ENCODE data around the gene ACTL7A.

Gene ACTL7A

DNA sequence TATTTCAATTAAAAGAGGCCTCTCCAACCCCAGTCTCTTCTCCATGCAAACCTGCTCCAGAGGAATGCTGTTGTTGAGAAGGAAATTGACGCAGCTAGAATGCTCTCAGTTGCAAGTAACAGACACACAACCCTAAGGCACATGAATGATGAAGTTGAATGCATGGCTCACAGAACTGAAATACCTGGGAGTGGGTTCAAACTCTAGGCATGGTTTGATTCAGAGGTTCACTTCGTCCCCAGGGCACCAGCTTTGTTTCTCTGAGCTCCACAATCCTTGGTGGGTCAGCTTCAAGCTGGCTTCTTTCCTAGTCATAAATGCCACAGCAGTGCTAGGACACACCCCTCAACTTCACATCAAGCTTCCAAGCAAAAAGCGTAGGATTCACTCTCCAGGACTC, 10.9 kb upstream of the ACTL7A start:
- Histone ChIP-seq H3K9ac (ENCODE audit: low read length) (no peak overlapping the region), H3K36me3 (ENCODE audit: insufficient read depth, low read length) (no peaks in the 10 kb centered on the region), H3K4me1 (ENCODE audit: insufficient read depth, low read length) (no peaks in the 10 kb centered on the region), H3K27me3 (ENCODE audit: control insufficient read depth in 1 of 2, insufficient read depth in 2 of 2, low read length in 2 of 2) (no peaks in the 10 kb centered on the region), H3K9me3 (ENCODE audit: low read length) (no peaks in the 10 kb centered on the region), H3K27ac (ENCODE audit: low read depth, low read length) (no peak overlapping the region), H3K4me3 (ENCODE audit: low read depth in 1 of 2, low read length in 2 of 2) (no peak overlapping the region)

DNA sequence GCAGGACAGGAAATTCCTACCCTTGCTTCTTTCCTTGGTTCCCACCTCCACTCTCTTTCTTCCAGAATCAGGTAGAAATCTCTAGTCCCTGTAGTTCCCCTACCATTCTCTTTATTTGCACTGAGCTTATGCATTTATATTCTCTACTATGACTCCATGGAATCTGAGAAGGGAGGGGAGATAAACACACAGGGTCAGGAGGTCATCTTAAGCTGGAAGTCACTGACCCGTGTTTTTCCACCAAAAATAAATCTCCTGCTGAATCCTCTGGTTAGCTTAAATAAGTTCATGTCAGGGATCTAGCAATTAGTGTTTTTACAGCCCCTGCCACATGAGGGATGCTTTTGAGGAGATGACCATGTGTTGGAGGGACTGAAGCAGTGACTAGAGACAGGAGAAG, 10.0 kb upstream of the ACTL7A start:
- Histone ChIP-seq H3K9ac (ENCODE audit: low read length) (no peak overlapping the region), H3K27me3 (ENCODE audit: control insufficient read depth in 1 of 2, insufficient read depth in 2 of 2, low read length in 2 of 2) (no peaks in the 10 kb centered on the region), H3K9me3 (ENCODE audit: low read length) (no peaks in the 10 kb centered on the region), H3K36me3 (ENCODE audit: insufficient read depth, low read length) (no peaks in the 10 kb centered on the region), H3K4me1 (ENCODE audit: insufficient read depth, low read length) (no peaks in the 10 kb centered on the region), H3K4me3 (ENCODE audit: low read depth in 1 of 2, low read length in 2 of 2) (no peak overlapping the region), H3K27ac (ENCODE audit: low read depth, low read length) (no peak overlapping the region)

DNA sequence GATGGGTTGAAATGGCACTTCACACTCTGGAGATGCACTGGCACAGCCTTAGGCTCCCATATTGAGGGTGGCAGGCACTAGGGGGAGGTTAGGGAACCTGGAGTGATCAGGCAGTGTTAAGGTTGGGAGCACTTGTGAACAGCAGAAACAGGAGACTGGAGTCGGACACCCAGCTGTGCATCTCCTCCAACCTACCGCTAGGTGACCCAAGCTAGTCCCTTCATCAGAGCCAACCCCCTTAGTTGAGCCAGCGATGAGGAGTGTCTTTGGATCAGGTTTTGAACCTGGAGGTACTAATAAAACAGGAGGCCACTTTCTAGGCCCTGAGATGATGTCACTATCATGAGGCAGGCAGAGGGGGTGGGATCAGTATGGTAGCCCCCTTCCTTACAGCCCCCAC, 8.0 kb upstream of the ACTL7A start:
- no peaks in the 10 kb centered on the region for H3K36me3 ChIP-seq (ENCODE audit: insufficient read depth, low read length)
- no peak overlapping the region for H3K27ac ChIP-seq (ENCODE audit: low read depth, low read length)

DNA sequence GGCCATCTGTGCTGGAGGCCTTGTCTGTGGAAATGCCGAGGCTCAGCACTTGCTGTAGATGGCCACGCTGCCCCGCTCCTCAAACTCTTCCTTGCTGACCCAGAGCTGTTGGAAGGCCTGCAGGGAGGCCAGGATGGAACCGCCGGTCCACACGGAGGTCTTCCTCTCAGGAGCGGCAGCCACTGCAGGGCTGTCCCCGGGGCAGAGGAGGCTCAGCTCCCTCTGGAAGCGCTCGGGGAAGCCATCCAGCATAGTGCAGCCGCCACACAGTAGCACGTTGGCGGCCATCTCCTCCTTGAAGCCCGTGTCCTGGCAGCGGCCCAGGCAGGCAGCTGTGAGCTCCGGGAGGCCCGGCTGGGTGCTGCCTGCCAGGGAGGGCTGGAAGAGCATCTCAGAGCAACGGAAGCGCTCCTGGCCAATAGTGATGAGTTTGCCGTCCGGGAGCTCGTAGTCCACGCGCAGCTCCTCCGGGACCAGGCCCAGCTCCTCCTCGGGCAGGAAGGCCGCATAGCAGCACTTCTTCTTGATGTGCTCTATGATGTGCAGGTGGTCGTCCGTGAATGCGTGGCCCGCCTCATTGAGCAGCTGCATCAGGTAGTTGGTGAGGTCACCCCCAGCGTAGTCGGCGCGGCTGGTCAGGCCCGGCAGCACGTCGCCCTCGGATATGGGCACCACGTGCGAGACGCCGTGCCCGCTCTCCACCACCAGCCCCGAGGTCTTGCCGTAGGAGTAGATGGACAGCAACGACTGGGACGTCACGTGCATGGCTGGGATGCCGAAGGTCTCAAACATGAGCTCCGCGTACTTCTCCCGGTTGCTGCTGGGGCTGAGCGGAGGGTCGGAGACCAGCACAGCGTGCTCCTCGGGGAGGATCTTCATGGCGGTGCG, 7.2 kb upstream of the ACTL7A start:
- no peak overlapping the region for H3K9ac ChIP-seq (ENCODE audit: low read length)
- H3K36me3 ChIP-seq (ENCODE audit: insufficient read depth, low read length): no peaks in the 10 kb centered on the region
- H3K4me1 ChIP-seq (ENCODE audit: insufficient read depth, low read length): no peaks in the 10 kb centered on the region
- no peaks in the 10 kb centered on the region for H3K27me3 ChIP-seq (ENCODE audit: control insufficient read depth in 1 of 2, insufficient read depth in 2 of 2, low read length in 2 of 2)
- no peak overlapping the region for H3K4me3 ChIP-seq (ENCODE audit: low read depth in 1 of 2, low read length in 2 of 2)
- no peaks in the 10 kb centered on the region for H3K9me3 ChIP-seq (ENCODE audit: low read length)
- H3K27ac ChIP-seq (ENCODE audit: low read depth, low read length): no peak overlapping the region

More for the DNA sequence above, 8.0 kb upstream of the ACTL7A start:
- no peaks in the 10 kb centered on the region for H3K4me1 ChIP-seq (ENCODE audit: insufficient read depth, low read length)
- H3K4me3 ChIP-seq (ENCODE audit: low read depth in 1 of 2, low read length in 2 of 2): no peak overlapping the region
- no peaks in the 10 kb centered on the region for H3K27me3 ChIP-seq (ENCODE audit: control insufficient read depth in 1 of 2, insufficient read depth in 2 of 2, low read length in 2 of 2)
- H3K9ac ChIP-seq (ENCODE audit: low read length): no peak overlapping the region
- H3K9me3 ChIP-seq (ENCODE audit: low read length): no peaks in the 10 kb centered on the region

DNA sequence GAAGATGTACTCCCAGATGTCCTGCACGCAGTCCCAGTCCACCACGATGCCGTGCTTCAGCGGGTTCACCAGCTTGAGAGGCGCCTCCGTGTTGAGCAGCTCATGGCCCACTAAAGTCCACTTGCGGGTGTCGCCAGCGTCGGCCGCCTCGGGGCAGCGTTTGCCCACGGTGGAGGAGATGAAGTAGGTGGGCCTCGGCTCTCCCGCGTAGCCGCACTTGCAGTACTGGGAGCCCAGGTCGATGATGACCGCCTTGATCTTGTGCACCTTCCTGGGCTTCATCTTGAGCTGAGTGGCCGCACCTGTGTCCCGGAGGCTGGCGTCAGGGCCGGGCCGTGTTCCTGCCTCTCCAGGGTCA, 6.6 kb upstream of the ACTL7A start:
- Histone ChIP-seq H3K9ac (ENCODE audit: low read length) (no peak overlapping the region), H3K4me1 (ENCODE audit: insufficient read depth, low read length) (no peaks in the 10 kb centered on the region), H3K9me3 (ENCODE audit: low read length) (no peaks in the 10 kb centered on the region), H3K36me3 (ENCODE audit: insufficient read depth, low read length) (no peaks in the 10 kb centered on the region), H3K4me3 (ENCODE audit: low read depth in 1 of 2, low read length in 2 of 2) (no peak overlapping the region), H3K27ac (ENCODE audit: low read depth, low read length) (no peak overlapping the region), H3K27me3 (ENCODE audit: control insufficient read depth in 1 of 2, insufficient read depth in 2 of 2, low read length in 2 of 2) (no peaks in the 10 kb centered on the region)

DNA sequence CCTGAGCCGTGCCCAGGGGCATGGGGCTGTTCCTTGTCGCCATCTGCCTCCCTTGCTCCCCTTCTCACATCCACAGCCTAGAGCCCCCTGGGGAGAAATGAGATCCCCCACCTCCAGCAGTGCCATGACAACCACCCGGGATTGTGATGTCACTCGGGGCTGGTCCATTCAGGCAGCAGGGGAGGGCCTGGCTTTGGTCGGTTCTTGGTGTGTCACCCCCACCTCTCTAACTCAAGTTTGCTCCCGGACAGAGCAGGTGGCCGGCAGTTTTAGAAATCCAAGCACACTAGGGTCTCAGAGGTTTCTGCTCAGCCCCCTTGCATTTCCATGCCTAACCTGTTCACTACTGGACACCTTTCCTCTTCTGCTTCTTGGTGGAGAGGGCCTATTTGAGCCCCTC, 6.2 kb upstream of the ACTL7A start, which contains the start of gene ACTL7B:
ACTL7B (minus strand) TSS at position 99 of the 400 bp plus-strand sequence; CDS start at position 43, 56 bp downstream.
- H3K9me3 ChIP-seq (ENCODE audit: low read length): no peaks in the 10 kb centered on the region
- no peak within 1 kb of the TSS for H3K27ac ChIP-seq (ENCODE audit: low read depth, low read length)
- no peaks in the 10 kb centered on the region for H3K27me3 ChIP-seq (ENCODE audit: control insufficient read depth in 1 of 2, insufficient read depth in 2 of 2, low read length in 2 of 2)
- no peaks in the 10 kb centered on the region for H3K36me3 ChIP-seq (ENCODE audit: insufficient read depth, low read length)
- no peaks in the 10 kb centered on the region for H3K4me1 ChIP-seq (ENCODE audit: insufficient read depth, low read length)
- no peak within 1 kb of the TSS for H3K9ac ChIP-seq (ENCODE audit: low read length)
- H3K4me3 ChIP-seq (ENCODE audit: low read depth in 1 of 2, low read length in 2 of 2): no peak within 1 kb of the TSS

DNA sequence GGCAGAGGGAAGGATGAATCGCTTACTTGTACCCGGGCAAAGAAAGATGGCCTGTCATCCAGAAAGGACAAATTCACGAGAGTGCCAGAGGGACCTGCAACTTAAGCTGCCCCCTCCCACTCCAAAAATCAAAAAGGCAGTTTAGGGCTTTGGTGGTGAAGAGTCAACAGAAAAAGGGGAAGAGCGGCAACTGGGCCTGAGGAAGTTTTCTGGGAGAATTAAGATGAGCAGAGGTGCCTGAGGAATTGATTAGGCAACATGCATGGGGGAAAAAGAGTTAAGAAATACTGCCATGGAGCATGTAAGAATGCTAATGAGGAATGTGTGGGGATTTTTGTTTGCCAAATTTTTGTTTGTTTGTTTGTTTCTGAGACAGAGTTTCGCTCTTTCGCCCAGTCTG, 4.5 kb upstream of the ACTL7A start:
- no peaks in the 10 kb centered on the region for H3K27me3 ChIP-seq (ENCODE audit: control insufficient read depth in 1 of 2, insufficient read depth in 2 of 2, low read length in 2 of 2)
- no peak overlapping the region for H3K9ac ChIP-seq (ENCODE audit: low read length)
- no peak overlapping the region for H3K27ac ChIP-seq (ENCODE audit: low read depth, low read length)
- no peaks in the 10 kb centered on the region for H3K36me3 ChIP-seq (ENCODE audit: insufficient read depth, low read length)
- no peaks in the 10 kb centered on the region for H3K4me1 ChIP-seq (ENCODE audit: insufficient read depth, low read length)
- H3K4me3 ChIP-seq (ENCODE audit: low read depth in 1 of 2, low read length in 2 of 2): no peak overlapping the region
- no peaks in the 10 kb centered on the region for H3K9me3 ChIP-seq (ENCODE audit: low read length)

DNA sequence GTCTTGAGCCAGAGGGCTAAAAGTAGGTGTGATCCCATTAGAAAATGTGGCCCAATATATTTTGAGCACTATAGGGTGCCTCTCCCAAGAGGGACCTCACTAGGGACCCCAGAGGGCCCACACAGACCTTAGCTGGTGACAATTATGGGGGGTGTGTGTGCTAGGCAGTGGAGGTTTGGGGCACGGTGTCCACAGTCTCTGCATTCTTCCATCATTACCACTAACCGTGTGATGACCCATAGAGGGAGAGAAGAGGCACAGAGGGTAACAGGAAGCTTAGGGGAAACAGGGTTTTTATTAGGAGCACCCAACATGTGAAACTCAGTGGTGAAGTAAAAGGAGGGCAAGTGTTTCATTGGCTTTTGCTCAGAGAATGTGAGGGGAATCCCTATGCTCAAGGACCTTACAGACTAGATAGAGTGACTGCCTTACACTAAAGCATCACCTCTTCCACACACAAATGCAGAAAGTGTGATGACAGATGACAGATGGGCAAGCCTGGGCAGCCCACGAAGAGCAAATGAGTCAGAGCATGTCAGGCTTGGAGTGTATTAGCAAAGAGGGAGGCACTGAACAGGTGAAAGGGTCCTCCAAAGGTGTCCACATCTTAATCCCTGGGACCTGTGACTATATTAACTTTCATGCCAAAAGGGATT, 2.5 kb upstream of the ACTL7A start:
- no peak overlapping the region for H3K4me3 ChIP-seq (ENCODE audit: low read depth in 1 of 2, low read length in 2 of 2)
- H3K9me3 ChIP-seq (ENCODE audit: low read length): no peaks in the 10 kb centered on the region
- H3K27ac ChIP-seq (ENCODE audit: low read depth, low read length): no peak overlapping the region
- no peaks in the 10 kb centered on the region for H3K36me3 ChIP-seq (ENCODE audit: insufficient read depth, low read length)
- H3K27me3 ChIP-seq (ENCODE audit: control insufficient read depth in 1 of 2, insufficient read depth in 2 of 2, low read length in 2 of 2): no peaks in the 10 kb centered on the region
- no peak overlapping the region for H3K9ac ChIP-seq (ENCODE audit: low read length)
- no peaks in the 10 kb centered on the region for H3K4me1 ChIP-seq (ENCODE audit: insufficient read depth, low read length)

DNA sequence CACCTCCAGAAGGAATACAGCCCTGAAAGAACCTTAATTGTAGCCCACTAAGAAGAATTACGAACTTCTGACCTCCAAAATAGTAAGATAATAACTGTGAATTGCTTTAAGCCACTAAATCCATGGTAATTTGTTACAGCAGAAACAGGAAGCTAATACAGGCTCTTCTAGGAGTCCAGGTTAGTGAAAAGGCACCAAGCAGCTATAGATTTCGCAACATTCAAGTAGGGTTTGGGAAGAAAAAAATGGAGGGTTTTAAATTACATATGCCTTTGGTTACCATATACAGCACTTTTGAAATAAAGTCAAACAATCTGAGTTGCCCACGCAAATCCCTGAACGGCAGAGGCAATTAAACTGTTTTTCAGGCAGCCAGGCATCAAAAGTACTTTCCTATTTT, 1.7 kb upstream of the ACTL7A start:
- Histone ChIP-seq H3K27ac (ENCODE audit: low read depth, low read length) (no peak overlapping the region), H3K9me3 (ENCODE audit: low read length) (no peaks in the 10 kb centered on the region), H3K36me3 (ENCODE audit: insufficient read depth, low read length) (no peaks in the 10 kb centered on the region), H3K27me3 (ENCODE audit: control insufficient read depth in 1 of 2, insufficient read depth in 2 of 2, low read length in 2 of 2) (no peaks in the 10 kb centered on the region), H3K4me1 (ENCODE audit: insufficient read depth, low read length) (no peaks in the 10 kb centered on the region), H3K9ac (ENCODE audit: low read length) (no peak overlapping the region), H3K4me3 (ENCODE audit: low read depth in 1 of 2, low read length in 2 of 2) (no peak overlapping the region)

DNA sequence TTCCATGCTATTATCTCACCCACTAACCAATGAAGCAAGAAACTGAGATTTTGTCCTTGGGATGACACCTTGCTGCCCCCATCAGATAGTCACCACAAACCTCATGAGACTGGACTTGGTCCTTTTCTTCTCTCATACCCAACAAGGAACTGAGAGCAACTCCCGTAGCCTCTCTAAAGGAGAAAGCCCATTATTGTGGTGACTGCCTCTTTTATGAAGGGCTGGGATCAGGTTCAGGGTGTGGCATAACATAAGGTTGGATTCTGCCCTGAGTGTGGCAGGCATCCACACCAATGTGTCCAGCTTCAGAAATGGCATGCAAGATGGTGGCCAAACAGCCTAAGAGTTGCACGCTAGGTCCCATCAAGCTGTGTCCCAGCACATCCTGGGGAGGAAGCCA, 1.3 kb upstream of the ACTL7A start:
- Histone ChIP-seq H3K27me3 (ENCODE audit: control insufficient read depth in 1 of 2, insufficient read depth in 2 of 2, low read length in 2 of 2) (no peaks in the 10 kb centered on the region), H3K4me1 (ENCODE audit: insufficient read depth, low read length) (no peaks in the 10 kb centered on the region), H3K36me3 (ENCODE audit: insufficient read depth, low read length) (no peaks in the 10 kb centered on the region), H3K9me3 (ENCODE audit: low read length) (no peaks in the 10 kb centered on the region), H3K9ac (ENCODE audit: low read length) (no peak overlapping the region), H3K27ac (ENCODE audit: low read depth, low read length) (no peak overlapping the region), H3K4me3 (ENCODE audit: low read depth in 1 of 2, low read length in 2 of 2) (no peak overlapping the region)

DNA sequence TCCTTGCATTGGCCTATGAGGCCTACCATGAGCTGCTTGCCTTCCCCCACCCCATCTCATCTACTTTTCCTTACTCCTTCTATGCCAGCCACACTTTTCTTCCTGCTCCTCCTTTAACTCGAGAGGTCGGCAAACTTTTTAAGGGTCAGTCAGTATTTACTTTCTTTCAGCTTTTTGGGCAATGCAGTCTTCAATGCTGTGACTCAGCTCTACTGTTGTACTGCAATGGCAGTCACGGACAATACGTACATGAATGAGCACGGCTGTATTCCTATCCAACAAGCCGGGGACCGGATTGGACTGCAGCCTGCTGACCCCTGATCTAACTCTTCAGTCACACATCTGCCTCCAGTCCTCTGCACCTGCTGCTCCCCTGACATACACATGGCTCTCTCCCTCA, 602 bp upstream of the ACTL7A start:
- H3K4me1 ChIP-seq (ENCODE audit: insufficient read depth, low read length): no peaks in the 10 kb centered on the region
- no peak overlapping the region for H3K9ac ChIP-seq (ENCODE audit: low read length)
- H3K36me3 ChIP-seq (ENCODE audit: insufficient read depth, low read length): no peaks in the 10 kb centered on the region
- H3K9me3 ChIP-seq (ENCODE audit: low read length): no peaks in the 10 kb centered on the region
- H3K27me3 ChIP-seq (ENCODE audit: control insufficient read depth in 1 of 2, insufficient read depth in 2 of 2, low read length in 2 of 2): no peaks in the 10 kb centered on the region
- H3K27ac ChIP-seq (ENCODE audit: low read depth, low read length): no peak overlapping the region
- no peak overlapping the region for H3K4me3 ChIP-seq (ENCODE audit: low read depth in 1 of 2, low read length in 2 of 2)

DNA sequence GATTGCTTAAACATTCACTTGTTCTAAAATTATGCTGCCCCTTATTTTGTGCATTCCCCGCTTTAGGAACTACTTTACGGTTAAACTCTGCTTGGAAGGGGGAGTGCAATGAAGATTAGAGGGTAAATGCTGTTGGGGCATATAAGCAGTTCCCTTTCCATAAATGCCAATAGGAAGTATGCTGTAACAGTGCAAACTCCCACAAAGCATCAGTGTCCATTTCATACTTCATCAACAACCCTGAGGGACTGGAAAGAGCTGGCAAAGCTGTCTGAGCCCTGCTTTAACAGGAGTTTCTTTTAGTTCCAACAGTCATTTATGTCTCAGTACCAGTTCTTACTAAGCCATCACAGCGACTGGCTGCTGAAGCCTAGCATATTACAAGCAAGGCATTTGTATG, 1.8 kb downstream of the ACTL7A start:
- H3K27ac ChIP-seq (ENCODE audit: low read depth, low read length): no peak overlapping the region
- no peak overlapping the region for H3K9ac ChIP-seq (ENCODE audit: low read length)
- H3K4me3 ChIP-seq (ENCODE audit: low read depth in 1 of 2, low read length in 2 of 2): no peak overlapping the region
- H3K36me3 ChIP-seq (ENCODE audit: insufficient read depth, low read length): peaks cover 4% of the 10 kb centered on the region
- no peaks in the 10 kb centered on the region for H3K9me3 ChIP-seq (ENCODE audit: low read length)
- no peaks in the 10 kb centered on the region for H3K27me3 ChIP-seq (ENCODE audit: control insufficient read depth in 1 of 2, insufficient read depth in 2 of 2, low read length in 2 of 2)
- no peaks in the 10 kb centered on the region for H3K4me1 ChIP-seq (ENCODE audit: insufficient read depth, low read length)
